Liver (tissue), 9 donors: ENCODE data around the gene LIMA1. TPM values are rescaled to one million over a fixed set of nuclear protein-coding genes. Genes with fewer than 3 reads are reported as not detected.
"Not testable (repeated sequence)": the region's sequence is repeated elsewhere in the genome, so short reads cannot be mapped to it uniquely, and the experiment has no call there.

ENCODE experiments used
- DNase-seq: peaks from one replicate; pipeline ENCODE4 v3.0.0-alpha.2; 2017; ENCODE audit warnings: low spot score
- H3K27ac ChIP-seq, 2 donors: one replicate each; pipeline ENCODE4 v1.7.0; 2013; ENCODE audit warnings: inconsistent platforms in 2 of 2, low read length in 2 of 2, control low read depth in 1 of 2, low read depth in 1 of 2, mild to moderate bottlenecking in 1 of 2
- H3K27me3 ChIP-seq, 4 donors: one replicate each; pipeline versions ENCODE4 v1.6.1 to v1.7.0; 2013; ENCODE audit warnings: low read length in 3 of 4, inconsistent platforms in 1 of 4, mild to moderate bottlenecking in 1 of 4, moderate library complexity in 1 of 4; ENCODE audit not compliant: control insufficient read depth in 4 of 4, insufficient read depth in 4 of 4
- H3K36me3 ChIP-seq, 4 donors: one replicate each; pipeline versions ENCODE4 v1.6.1 to v1.7.0; 2013; ENCODE audit warnings: low read length in 3 of 4, mild to moderate bottlenecking in 3 of 4, low read depth in 1 of 4, moderate library complexity in 1 of 4; ENCODE audit not compliant: control insufficient read depth in 4 of 4, insufficient read depth in 3 of 4
- H3K4me1 ChIP-seq, 4 donors: one replicate each; pipeline versions ENCODE4 v1.6.1 to v1.7.0; 2013; ENCODE audit warnings: low read length in 3 of 4, mild to moderate bottlenecking in 3 of 4, moderate library complexity in 1 of 4; ENCODE audit not compliant: control insufficient read depth in 4 of 4, insufficient read depth in 4 of 4
- H3K4me3 ChIP-seq, 3 donors: one replicate each; pipeline versions ENCODE4 v1.6.1 to v1.7.0; 2013; ENCODE audit warnings: low read length in 3 of 3, control low read depth in 1 of 3, low read depth in 1 of 3, mild to moderate bottlenecking in 1 of 3
- H3K9ac ChIP-seq, 2 donors: one replicate each; pipeline ENCODE4 v1.7.0; 2013; ENCODE audit warnings: low read length in 2 of 2, mild to moderate bottlenecking in 2 of 2, moderate library complexity in 2 of 2, control low read depth in 1 of 2, low read depth in 1 of 2
- H3K9me3 ChIP-seq, 4 donors: one replicate each; pipeline versions ENCODE4 v1.6.1 to v1.7.0; 2013; ENCODE audit warnings: low read length in 3 of 4; ENCODE audit not compliant: control insufficient read depth in 4 of 4
- CTCF ChIP-seq: fragments of 150-350 bp; IDR thresholded peaks from 2 replicates; pipeline ENCODE4 v1.5.1; 2017; ENCODE audit warnings: improper control_type of control experiment, low read depth, low read length; ENCODE audit not compliant: missing input control
- EGR1 ChIP-seq, 2 donors: IDR thresholded peaks; 2 replicates each; pipeline ENCODE4 v1.6.1; 2016 to 2018; ENCODE audit warnings: antibody characterized with exemption in 2 of 2, low read depth in 2 of 2
- FOXA2 ChIP-seq: IDR thresholded peaks from 2 replicates; pipeline ENCODE4 v1.6.1; 2016; ENCODE audit warnings: antibody characterized with exemption
- GABPA ChIP-seq, 2 donors: IDR thresholded peaks in 1 of 2; conservative IDR thresholded peaks in 1 of 2; 2 replicates each; pipeline ENCODE4 v1.6.1; 2016; ENCODE audit warnings: antibody characterized with exemption in 2 of 2, mild to moderate bottlenecking in 1 of 2, moderate library complexity in 1 of 2
- HNF4A ChIP-seq, 2 donors: conservative IDR thresholded peaks; 2 replicates each; pipeline ENCODE4 v1.6.1; 2016; ENCODE audit warnings: antibody characterized with exemption in 2 of 2, mild to moderate bottlenecking in 2 of 2
- HNF4G ChIP-seq: IDR thresholded peaks from 2 replicates; pipeline ENCODE4 v1.6.1; 2016; ENCODE audit warnings: antibody characterized with exemption
- JUND ChIP-seq, 2 donors: IDR thresholded peaks; 2 replicates each; pipeline ENCODE4 v1.6.1; 2016; ENCODE audit warnings: antibody characterized with exemption in 2 of 2
- NR2F2 ChIP-seq: IDR thresholded peaks from 2 replicates; pipeline ENCODE4 v1.6.1; 2016; ENCODE audit warnings: antibody characterized with exemption
- RAD21 ChIP-seq, 2 donors: IDR thresholded peaks; 2 replicates each; pipeline ENCODE4 v1.6.1; 2016; ENCODE audit warnings: antibody characterized with exemption in 2 of 2, mild to moderate bottlenecking in 2 of 2
- RXRA ChIP-seq, 2 donors: IDR thresholded peaks; 2 replicates each; pipeline ENCODE4 v1.6.1; 2017 to 2018; ENCODE audit warnings: antibody characterized with exemption in 2 of 2, mild to moderate bottlenecking in 1 of 2
- SP1 ChIP-seq: IDR thresholded peaks from 2 replicates; pipeline ENCODE4 v1.6.1; 2018; ENCODE audit warnings: antibody characterized with exemption, mild to moderate bottlenecking
- YY1 ChIP-seq: IDR thresholded peaks from 2 replicates; pipeline ENCODE4 v1.6.1; 2016; ENCODE audit warnings: antibody characterized with exemption, mild to moderate bottlenecking
- ZBTB33 ChIP-seq: IDR thresholded peaks from 2 replicates; pipeline ENCODE4 v1.6.1; 2016; ENCODE audit warnings: antibody characterized with exemption
- WGBS: extraction: QIAGEN DNeasy Blood & Tissue Kit; methylation state at CpG from one replicate; pipeline ENCODE4 v1.1.7; 2013; 5-methylcytosine and 5-hydroxymethylcytosine counted together
- polyA plus RNA-seq, 2 donors: library from polyadenylated mRNA; stranded (reverse) in 1 of 2; unstranded in 1 of 2; fragments of 200-250 nt in 1 of 2; fragments of >200 nt in 1 of 2; fragmentation: Nextera tagmentation in 1 of 2; extraction: Ambion mirVana in 1 of 2; gene quantifications; one replicate each; pipeline versions ENCODE4 v1.2.1 to v1.2.3, GENCODE V29; 2013 to 2015
- total RNA-seq, 2 donors: library from RNA; depleted of rRNA; stranded (reverse); fragments of >200 nt; gene quantifications; one replicate each; pipeline ENCODE4 v1.2.3, GENCODE V29; 2014
- TF ChIP-seq, protein P1 (sequence below): IDR thresholded peaks from 2 replicates; pipeline ENCODE4 v1.6.1; 2016; ENCODE audit warnings: antibody characterized with exemption, mild to moderate bottlenecking
- TF ChIP-seq, protein P2 (sequence below): IDR thresholded peaks from 2 replicates; pipeline ENCODE4 v1.6.1; 2016; ENCODE audit warnings: antibody characterized with exemption
- TF ChIP-seq, protein P3 (sequence below): IDR thresholded peaks from 2 replicates; pipeline ENCODE4 v1.6.1; 2016; ENCODE audit warnings: antibody characterized with exemption
- donor health status: healthy.
- donor health status: healthy.
- donor health status: healthy.
- donor health status: healthy.
- donor health status: healthy.

LIMA1 gene
- total and polyA plus RNA-seq, 4 donors, result 8.1 to 17.5 (median 13.5) TPM

DNA sequence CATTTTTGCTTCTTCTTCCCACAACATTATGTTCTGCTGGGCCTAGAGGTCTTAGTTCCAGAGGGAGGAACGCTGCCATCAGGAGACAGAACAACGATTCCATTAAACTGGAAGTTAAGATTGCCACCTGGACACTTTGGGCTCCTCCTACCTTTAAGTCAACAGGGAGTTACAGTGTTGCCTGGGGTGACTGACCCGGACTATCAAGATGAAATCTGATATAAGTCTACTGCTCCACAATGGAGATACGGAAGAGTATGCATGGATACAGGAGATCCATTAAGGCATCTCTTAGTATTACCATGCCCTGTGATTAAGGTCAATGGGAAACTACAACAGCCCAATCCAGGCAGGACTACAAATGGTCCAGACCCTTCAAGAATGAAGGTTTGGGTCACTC, 41.5 kb upstream of the LIMA1 start:
- not testable (repeated sequence) for H3K4me3 ChIP-seq, H3K9me3 ChIP-seq, H3K27me3 ChIP-seq, H3K27ac ChIP-seq, H3K36me3 ChIP-seq, DNase-seq, H3K9ac ChIP-seq
- peaks cover 0 to 32% (median 16%) of the 10 kb centered on the region in 4 donors for H3K4me1 ChIP-seq
- WGBS, result 51% methylated on average over 4 of the region's 4 CpGs
- TF ChIP-seq RXRA (IDR thresholded peaks at IDR 0.05), result peak; percentile 5 to 18

DNA sequence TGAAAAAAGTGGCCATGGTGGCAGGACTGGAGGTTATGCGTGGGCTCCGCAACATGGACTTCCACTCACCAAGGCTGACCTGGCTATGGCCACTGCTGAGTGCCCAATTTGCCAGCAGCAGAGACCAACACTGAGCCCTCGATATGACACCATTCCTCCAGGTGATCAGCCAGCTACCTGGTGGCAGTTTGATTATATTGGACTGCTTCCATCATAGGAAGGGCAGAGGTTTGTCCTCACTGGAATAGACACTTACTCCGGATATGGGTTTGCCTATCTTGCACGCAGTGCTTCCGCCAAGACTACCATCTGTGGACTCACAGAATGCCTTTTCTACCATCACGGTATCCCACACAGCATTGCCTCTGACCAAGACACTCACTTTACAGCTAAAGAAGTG, 40.8 kb upstream of the LIMA1 start:
- Histone ChIP-seq H3K27ac (peak overlapping the region in 1 of 2 donors; percentile 48), H3K4me1 (peaks cover 0 to 32% (median 16%) of the 10 kb centered on the region in 4 donors)
- not testable (repeated sequence) for H3K36me3 ChIP-seq, DNase-seq, H3K9me3 ChIP-seq, H3K4me3 ChIP-seq, H3K27me3 ChIP-seq, H3K9ac ChIP-seq
- 66% methylated on average over 7 of the region's 7 CpGs for WGBS
- TF ChIP-seq RXRA (IDR thresholded peaks at IDR 0.05), result peak in 1 of 2 donors; percentile 25

DNA sequence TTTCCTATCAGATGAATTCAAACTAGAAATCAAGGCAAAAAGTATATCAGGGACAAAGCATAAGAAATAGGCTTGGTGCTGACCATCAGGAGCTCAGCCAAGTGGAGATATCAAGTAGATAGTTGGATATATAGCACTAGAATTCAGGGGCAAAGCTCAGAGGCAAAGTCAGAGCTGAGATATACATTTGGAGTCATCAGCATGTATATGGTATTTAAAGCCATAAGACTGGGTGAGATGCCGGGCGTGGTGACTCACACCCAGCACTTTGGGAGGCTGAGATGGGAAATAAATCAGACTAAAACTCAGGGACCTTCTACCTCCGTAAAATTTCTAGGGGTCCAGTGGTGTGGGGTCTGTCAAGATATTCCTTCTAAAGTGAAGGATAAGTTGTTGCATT, 38.9 kb upstream of the LIMA1 start:
- DNase-seq, result no peak
- no peaks in the 10 kb centered on the region for H3K36me3 ChIP-seq
- 97% methylated on average over 3 of the region's 3 CpGs for WGBS
- H3K4me1 ChIP-seq, result peaks cover 0 to 32% (median 16%) of the 10 kb centered on the region in 4 donors
- no peak overlapping the region for H3K4me3 ChIP-seq
- H3K27me3 ChIP-seq, result no peaks in the 10 kb centered on the region
- H3K27ac ChIP-seq, result no peak overlapping the region
- H3K9ac ChIP-seq, result no peak overlapping the region
- no peak for TF ChIP-seq EGR1 (IDR thresholded peaks at IDR 0.05; ENCODE audit: low read depth in 2 of 2)
- no peak for TF ChIP-seq HNF4A (conservative IDR thresholded peaks at IDR 0.05)
- no peak for TF ChIP-seq JUND (IDR thresholded peaks at IDR 0.05)
- no peak for TF ChIP-seq YY1
- TF ChIP-seq HNF4G, result no peak
- no peak for TF ChIP-seq RAD21 (IDR thresholded peaks at IDR 0.05)
- no peak for TF ChIP-seq GABPA (IDR thresholded peaks at IDR 0.05 in 1 of 2, conservative IDR thresholded peaks at IDR 0.05 in 1 of 2)
- TF ChIP-seq ZBTB33, result no peak
- no peak for TF ChIP-seq RXRA (IDR thresholded peaks at IDR 0.05)
- TF ChIP-seq CTCF, result no peak
- TF ChIP-seq FOXA2, result no peak
- TF ChIP-seq, protein P1, sequence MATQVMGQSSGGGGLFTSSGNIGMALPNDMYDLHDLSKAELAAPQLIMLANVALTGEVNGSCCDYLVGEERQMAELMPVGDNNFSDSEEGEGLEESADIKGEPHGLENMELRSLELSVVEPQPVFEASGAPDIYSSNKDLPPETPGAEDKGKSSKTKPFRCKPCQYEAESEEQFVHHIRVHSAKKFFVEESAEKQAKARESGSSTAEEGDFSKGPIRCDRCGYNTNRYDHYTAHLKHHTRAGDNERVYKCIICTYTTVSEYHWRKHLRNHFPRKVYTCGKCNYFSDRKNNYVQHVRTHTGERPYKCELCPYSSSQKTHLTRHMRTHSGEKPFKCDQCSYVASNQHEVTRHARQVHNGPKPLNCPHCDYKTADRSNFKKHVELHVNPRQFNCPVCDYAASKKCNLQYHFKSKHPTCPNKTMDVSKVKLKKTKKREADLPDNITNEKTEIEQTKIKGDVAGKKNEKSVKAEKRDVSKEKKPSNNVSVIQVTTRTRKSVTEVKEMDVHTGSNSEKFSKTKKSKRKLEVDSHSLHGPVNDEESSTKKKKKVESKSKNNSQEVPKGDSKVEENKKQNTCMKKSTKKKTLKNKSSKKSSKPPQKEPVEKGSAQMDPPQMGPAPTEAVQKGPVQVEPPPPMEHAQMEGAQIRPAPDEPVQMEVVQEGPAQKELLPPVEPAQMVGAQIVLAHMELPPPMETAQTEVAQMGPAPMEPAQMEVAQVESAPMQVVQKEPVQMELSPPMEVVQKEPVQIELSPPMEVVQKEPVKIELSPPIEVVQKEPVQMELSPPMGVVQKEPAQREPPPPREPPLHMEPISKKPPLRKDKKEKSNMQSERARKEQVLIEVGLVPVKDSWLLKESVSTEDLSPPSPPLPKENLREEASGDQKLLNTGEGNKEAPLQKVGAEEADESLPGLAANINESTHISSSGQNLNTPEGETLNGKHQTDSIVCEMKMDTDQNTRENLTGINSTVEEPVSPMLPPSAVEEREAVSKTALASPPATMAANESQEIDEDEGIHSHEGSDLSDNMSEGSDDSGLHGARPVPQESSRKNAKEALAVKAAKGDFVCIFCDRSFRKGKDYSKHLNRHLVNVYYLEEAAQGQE, result no peak
- TF ChIP-seq, protein P2, sequence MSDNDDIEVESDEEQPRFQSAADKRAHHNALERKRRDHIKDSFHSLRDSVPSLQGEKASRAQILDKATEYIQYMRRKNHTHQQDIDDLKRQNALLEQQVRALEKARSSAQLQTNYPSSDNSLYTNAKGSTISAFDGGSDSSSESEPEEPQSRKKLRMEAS, result no peak
- TF ChIP-seq NR2F2, result no peak
- no peak for TF ChIP-seq SP1
- TF ChIP-seq, protein P3, sequence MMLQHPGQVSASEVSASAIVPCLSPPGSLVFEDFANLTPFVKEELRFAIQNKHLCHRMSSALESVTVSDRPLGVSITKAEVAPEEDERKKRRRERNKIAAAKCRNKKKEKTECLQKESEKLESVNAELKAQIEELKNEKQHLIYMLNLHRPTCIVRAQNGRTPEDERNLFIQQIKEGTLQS, result no peak
- no peaks in the 10 kb centered on the region for H3K9me3 ChIP-seq
